CD14-positive monocyte (primary cell): ENCODE data around the gene TBC1D22A. TPM values are rescaled to one million over a fixed set of nuclear protein-coding genes. Genes with fewer than 3 reads are reported as not detected.

Experiments
- DNase-seq, 3 donors: peaks; one replicate each; pipeline ENCODE4 v3.0.0-alpha.2; 2011 to 2022
- H2AFZ ChIP-seq: 2 replicates; pipeline ENCODE4 v1.6.0; 2012; ENCODE audit warnings: mild to moderate bottlenecking, low read depth, low read length, inconsistent platforms; ENCODE audit not compliant: insufficient read depth, poor library complexity, severe bottlenecking
- H3K27ac ChIP-seq, 2 donors: 1 replicate in 1 of 2; 2 replicates in 1 of 2; pipeline ENCODE4 v1.5.1; 2012 to 2013; ENCODE audit warnings: low read length in 2 of 2, control low read depth in 1 of 2, inconsistent platforms in 1 of 2, low read depth in 1 of 2, mild to moderate bottlenecking in 1 of 2
- H3K27me3 ChIP-seq, 2 donors: one replicate each; pipeline versions ENCODE4 v1.6.0 to v1.6.1; 2011 to 2013; ENCODE audit warnings: low read length in 2 of 2; ENCODE audit not compliant: control insufficient read depth in 2 of 2, insufficient read depth in 2 of 2
- H3K36me3 ChIP-seq, 2 donors: replicated peaks in 1 of 2; 1 replicate in 1 of 2; 2 replicates in 1 of 2; pipeline versions ENCODE4 v1.5.1 to v1.6.1; 2012 to 2013; ENCODE audit warnings: low read length in 2 of 2, control low read depth in 1 of 2, inconsistent platforms in 1 of 2, mild to moderate bottlenecking in 1 of 2; ENCODE audit not compliant: insufficient read depth in 2 of 2, control insufficient read depth in 1 of 2
- H3K4me1 ChIP-seq, 2 donors: 1 replicate in 1 of 2; 2 replicates in 1 of 2; pipeline versions ENCODE4 v1.5.1 to v1.6.1; 2012 to 2013; ENCODE audit warnings: low read length in 2 of 2, control low read depth in 1 of 2, inconsistent platforms in 1 of 2, mild to moderate bottlenecking in 1 of 2, moderate library complexity in 1 of 2; ENCODE audit not compliant: insufficient read depth in 2 of 2, control insufficient read depth in 1 of 2
- H3K4me2 ChIP-seq: replicated peaks from 2 replicates; pipeline ENCODE3; 2012; ENCODE audit warnings: low read length, moderate library complexity, mild to moderate bottlenecking; ENCODE audit not compliant: poor library complexity, severe bottlenecking; ENCODE audit errors: extremely low read depth
- H3K4me3 ChIP-seq, 3 experiments: fragments of 200-600 bp in 1 of 3; sonication (generic) in 1 of 3; replicated peaks in 1 of 3; 1 replicate in 2 of 3; 2 replicates in 1 of 3; pipeline ENCODE4 v1.5.1; 2011 to 2013; ENCODE audit warnings: low read length in 3 of 3, mild to moderate bottlenecking in 3 of 3, control low read depth in 2 of 3, low read depth in 2 of 3, inconsistent platforms in 1 of 3, moderate library complexity in 1 of 3
- H3K79me2 ChIP-seq: 2 replicates; pipeline ENCODE4 v1.6.0; 2012; ENCODE audit warnings: mild to moderate bottlenecking, control low read depth, inconsistent platforms, low read length, moderate library complexity; ENCODE audit not compliant: insufficient read depth
- H3K9ac ChIP-seq: 2 replicates; pipeline ENCODE4 v1.6.0; 2017; ENCODE audit warnings: low read length, mild to moderate bottlenecking; ENCODE audit not compliant: insufficient read depth, poor library complexity, severe bottlenecking
- H3K9me3 ChIP-seq, 2 donors: replicated peaks in 1 of 2; 1 replicate in 1 of 2; 2 replicates in 1 of 2; pipeline versions ENCODE4 v1.5.1 to v1.6.1; 2012 to 2013; ENCODE audit warnings: low read length in 2 of 2, control low read depth in 1 of 2; ENCODE audit not compliant: control insufficient read depth in 1 of 2, insufficient read depth in 1 of 2
- H4K20me1 ChIP-seq: 2 replicates; pipeline ENCODE4 v1.6.0; 2012; ENCODE audit warnings: mild to moderate bottlenecking, low read length, control low read depth, moderate library complexity; ENCODE audit not compliant: insufficient read depth
- H3K27ac Mint-ChIP-seq, 7 donors: one replicate each; pipeline ENCODE4 v1.8.0; 2020; ENCODE audit warnings: mild to moderate bottlenecking in 7 of 7, mixed read lengths in 7 of 7, moderate library complexity in 6 of 7, inconsistent platforms in 2 of 7
- H3K27me3 Mint-ChIP-seq, 3 donors: one replicate each; pipeline ENCODE4 v1.8.0; 2021 to 2022; ENCODE audit warnings: low read depth in 3 of 3, mild to moderate bottlenecking in 3 of 3, mixed read lengths in 3 of 3, moderate library complexity in 3 of 3, inconsistent platforms in 1 of 3
- H3K36me3 Mint-ChIP-seq, 2 donors: one replicate each; pipeline ENCODE4 v1.8.0; 2020; ENCODE audit warnings: mixed read lengths in 2 of 2, inconsistent platforms in 1 of 2, mild to moderate bottlenecking in 1 of 2
- H3K4me1 Mint-ChIP-seq: one replicate; pipeline ENCODE4 v1.8.0; 2020; ENCODE audit warnings: mild to moderate bottlenecking, mixed read lengths
- H3K4me3 Mint-ChIP-seq, 2 donors: one replicate each; pipeline ENCODE4 v1.8.0; 2020; ENCODE audit warnings: mild to moderate bottlenecking in 2 of 2, mixed read lengths in 2 of 2, moderate library complexity in 1 of 2
- H3K9me3 Mint-ChIP-seq, 7 donors: one replicate each; pipeline ENCODE4 v1.8.0; 2020 to 2022; ENCODE audit warnings: mixed read lengths in 7 of 7, mild to moderate bottlenecking in 6 of 7, moderate library complexity in 6 of 7, inconsistent platforms in 2 of 7
- CTCF ChIP-seq: fragments of 200-600 bp; IDR thresholded peaks from one replicate; pipeline ENCODE4 v1.8.0; 2022; ENCODE audit warnings: antibody characterized with exemption, mild to moderate bottlenecking
- WGBS: methylation state at CpG from one replicate; pipeline ENCODE4 v1.1.5; 2013; ENCODE audit warnings: missing lambda C conversion rate; ENCODE audit not compliant: insufficient coverage; 5-methylcytosine and 5-hydroxymethylcytosine counted together
- intact Hi-C, 2 donors: fragments of 100-400 bp; cut with micrococcal nuclease; formaldehyde crosslinking; loops; one replicate each; pipeline versions ENCODE4 v1.15.0 to v1.15.1; 2023
- polyA plus RNA-seq, 3 donors: library from polyadenylated mRNA; depleted of rRNA in 1 of 3; unstranded in 2 of 3; stranded (reverse) in 1 of 3; fragments of 300-500 nt in 2 of 3; fragments of >200 nt in 1 of 3; fragmentation: Illumina TruSeq in 2 of 3; gene quantifications; 1 replicate in 2 of 3; 2 replicates in 1 of 3; pipeline ENCODE4 v1.2.3, GENCODE V29; 2012 to 2021

Gene TBC1D22A
- polyA plus RNA-seq, 3 donors: 25.9 to 36.2 (median 29.5) TPM

GRCh38 chr22:47193606-47194329 lies 431.3 kb downstream of the TBC1D22A start:
- H4K20me1 ChIP-seq: no peaks in the 10 kb centered on the region
- no peak for DNase-seq
- Mint-ChIP-seq H3K4me3 (no peak overlapping the region), H3K27ac (peak overlapping the region in 1 of 7 donors; percentile 53), H3K36me3 (no peaks in the 10 kb centered on the region), H3K9me3 (peaks cover 0 to 2% (median 0%) of the 10 kb centered on the region in 7 donors), H3K4me1 (no peaks in the 10 kb centered on the region), H3K27me3 (no peaks in the 10 kb centered on the region)
- no peak overlapping the region for H2AFZ ChIP-seq
- no peak overlapping the region for H3K4me3 ChIP-seq
- no peak overlapping the region for H3K9ac ChIP-seq
- H3K4me1 ChIP-seq: no peaks in the 10 kb centered on the region
- H3K27ac ChIP-seq: no peak overlapping the region
- no peaks in the 10 kb centered on the region for H3K9me3 ChIP-seq
- no peaks in the 10 kb centered on the region for H3K79me2 ChIP-seq
- H3K27me3 ChIP-seq: no peaks in the 10 kb centered on the region
- intact Hi-C loops: no loop called here
- H3K4me2 ChIP-seq: no peak overlapping the region
- WGBS: 93% methylated on average over 9 of the region's 19 CpGs
- no peaks in the 10 kb centered on the region for H3K36me3 ChIP-seq
- TF ChIP-seq CTCF: no peak

- H3K4me3 Mint-ChIP-seq: no peak overlapping the region
- H2AFZ ChIP-seq: no peak overlapping the region
- WGBS: 100% methylated on average over 2 of the region's 6 CpGs
Observed at GRCh38 chr22:47194476-47195155, 432.2 kb downstream of the TBC1D22A start.

More at GRCh38 chr22:47194476-47195155, 432.2 kb downstream of the TBC1D22A start:
- H3K9me3 Mint-ChIP-seq: peaks cover 0 to 2% (median 0%) of the 10 kb centered on the region in 7 donors
- H3K9ac ChIP-seq: no peak overlapping the region
- H3K4me2 ChIP-seq: no peak overlapping the region
- H3K27me3 ChIP-seq: no peaks in the 10 kb centered on the region
- no peak overlapping the region for H3K27ac ChIP-seq
- H3K9me3 ChIP-seq: no peaks in the 10 kb centered on the region
- no peaks in the 10 kb centered on the region for H3K36me3 Mint-ChIP-seq
- no peaks in the 10 kb centered on the region for H3K79me2 ChIP-seq
- H3K36me3 ChIP-seq: no peaks in the 10 kb centered on the region
- TF ChIP-seq CTCF: no peak
- H3K4me1 Mint-ChIP-seq: no peaks in the 10 kb centered on the region
- H4K20me1 ChIP-seq: no peaks in the 10 kb centered on the region
- no peak for DNase-seq
- H3K4me1 ChIP-seq: no peaks in the 10 kb centered on the region
- no peak overlapping the region for H3K4me3 ChIP-seq
- intact Hi-C loops: no loop called here
- H3K27ac Mint-ChIP-seq: peak overlapping the region in 1 of 7 donors; percentile 17
- H3K27me3 Mint-ChIP-seq: no peaks in the 10 kb centered on the region
